Activated naive CD4-positive, alpha-beta T cell treated with anti-CD3 and anti-CD28 coated beads, Interleukin-2, amount 10 ng/mL, durations not matched to agents 7 days and 5 days (primary cell): Measurements from ENCODE around the gene NPAS3.

Source experiments
- CTCF ChIA-PET: fragments of 350-600 bp; sonication (Branson Sonifier 250); formaldehyde crosslinking; loops from one replicate; lab custom pipeline; 2021; ENCODE audit warnings: antibody characterized with exemption; lab: Charles Lee
- DNase-seq: peaks from one replicate; pipeline ENCODE4 v3.0.0-alpha.2; 2020
- H3K27ac Mint-ChIP-seq: one replicate; pipeline ENCODE4 v1.8.0; 2021; ENCODE audit warnings: mild to moderate bottlenecking, moderate library complexity, mixed read lengths
- H3K27me3 Mint-ChIP-seq: one replicate; pipeline ENCODE4 v1.8.0; 2021; ENCODE audit warnings: mild to moderate bottlenecking, mixed read lengths
- H3K36me3 Mint-ChIP-seq: one replicate; pipeline ENCODE4 v1.8.0; 2021; ENCODE audit warnings: mixed read lengths
- H3K4me1 Mint-ChIP-seq: one replicate; pipeline ENCODE4 v1.8.0; 2021; ENCODE audit warnings: mixed read lengths
- H3K4me3 Mint-ChIP-seq: one replicate; pipeline ENCODE4 v1.8.0; 2021; ENCODE audit warnings: mild to moderate bottlenecking, moderate library complexity, mixed read lengths
- H3K9me3 Mint-ChIP-seq: one replicate; pipeline ENCODE4 v1.8.0; 2021; ENCODE audit warnings: mixed read lengths

The NPAS3 gene

DNA sequence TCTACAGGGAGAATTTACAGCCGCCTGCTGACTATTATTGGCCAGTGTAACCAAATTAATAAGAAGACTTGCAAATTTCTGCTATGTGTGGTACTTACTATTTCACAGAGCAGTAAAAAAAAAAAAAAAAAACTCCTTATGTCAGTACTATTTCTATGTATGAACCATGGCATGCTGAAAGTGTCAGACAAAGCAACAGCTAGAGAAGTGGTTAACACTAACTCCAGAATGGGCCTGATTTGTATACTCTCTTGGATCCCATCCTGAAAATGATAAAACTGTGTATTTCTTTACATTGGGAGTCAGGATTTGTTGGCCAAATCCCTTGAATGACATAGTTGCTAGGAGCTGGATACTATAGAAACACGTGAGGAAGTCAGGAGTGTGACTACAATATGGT is 595.4 kb downstream of the NPAS3 start:
- CTCF ChIA-PET: no interaction called here
- no peak overlapping the region for H3K27ac Mint-ChIP-seq
- no peaks in the 10 kb centered on the region for H3K4me1 Mint-ChIP-seq
- no peaks in the 10 kb centered on the region for H3K9me3 Mint-ChIP-seq
- no peaks in the 10 kb centered on the region for H3K36me3 Mint-ChIP-seq
- H3K4me3 Mint-ChIP-seq: no peak overlapping the region
- H3K27me3 Mint-ChIP-seq: no peaks in the 10 kb centered on the region
- no peak for DNase-seq

GRCh38 chr14:33534632-33535031 is 596.0 kb downstream of the NPAS3 start:
- Mint-ChIP-seq H3K27me3 (no peaks in the 10 kb centered on the region), H3K4me3 (no peak overlapping the region), H3K36me3 (no peaks in the 10 kb centered on the region), H3K9me3 (no peaks in the 10 kb centered on the region), H3K4me1 (no peaks in the 10 kb centered on the region), H3K27ac (no peak overlapping the region)
- CTCF ChIA-PET: no interaction called here
- no peak for DNase-seq

DNA sequence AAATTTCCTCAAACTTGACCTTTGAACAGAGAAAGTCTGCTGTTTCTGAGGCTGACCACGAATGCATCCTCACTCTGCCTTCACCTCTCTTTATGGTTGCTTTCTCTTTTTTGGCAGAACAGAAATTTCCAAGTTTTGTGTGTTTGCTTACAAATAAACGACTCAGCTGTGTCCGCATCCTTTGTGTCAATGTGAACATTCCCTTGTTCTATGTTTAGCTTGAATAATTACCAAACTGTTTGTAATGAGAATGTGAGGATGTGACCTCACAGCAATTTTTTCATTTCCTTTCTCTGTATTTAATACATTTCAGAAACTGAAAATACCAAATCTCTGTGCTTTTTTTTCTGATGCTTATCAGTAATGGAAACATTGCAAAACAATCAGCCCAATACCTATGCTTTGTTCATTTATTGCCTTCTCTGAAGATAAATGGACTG is 601.3 kb downstream of the NPAS3 start:
- no peaks in the 10 kb centered on the region for H3K4me1 Mint-ChIP-seq
- H3K9me3 Mint-ChIP-seq: no peaks in the 10 kb centered on the region
- H3K36me3 Mint-ChIP-seq: no peaks in the 10 kb centered on the region
- H3K27ac Mint-ChIP-seq: peak overlapping the region; percentile 49
- H3K4me3 Mint-ChIP-seq: no peak overlapping the region
- no peaks in the 10 kb centered on the region for H3K27me3 Mint-ChIP-seq
- DNase-seq: no peak
- CTCF ChIA-PET: no interaction called here

DNA sequence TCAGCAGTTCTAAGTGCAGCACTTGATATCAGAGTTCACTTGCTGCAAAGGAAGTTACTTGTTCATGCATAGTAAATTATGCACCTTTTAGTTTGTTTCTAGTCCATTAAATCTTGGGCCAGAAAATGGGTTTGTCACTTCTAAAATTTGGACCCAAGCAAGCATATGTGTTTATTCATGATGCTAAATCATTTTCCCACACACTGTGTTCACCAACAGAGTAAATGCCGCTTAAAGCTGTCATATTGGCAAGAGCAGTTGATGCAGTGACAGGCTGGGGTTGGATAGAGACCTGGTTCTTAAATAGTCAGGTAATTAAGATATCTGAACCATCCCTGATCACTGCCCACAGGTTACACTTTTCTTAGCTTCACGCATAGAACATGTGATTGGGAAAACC is 602.5 kb downstream of the NPAS3 start:
- no peak for DNase-seq
- no peak overlapping the region for H3K27ac Mint-ChIP-seq
- H3K27me3 Mint-ChIP-seq: no peaks in the 10 kb centered on the region
- no peaks in the 10 kb centered on the region for H3K36me3 Mint-ChIP-seq
- no peaks in the 10 kb centered on the region for H3K9me3 Mint-ChIP-seq
- H3K4me1 Mint-ChIP-seq: no peaks in the 10 kb centered on the region
- CTCF ChIA-PET: no interaction called here
- H3K4me3 Mint-ChIP-seq: no peak overlapping the region

DNA sequence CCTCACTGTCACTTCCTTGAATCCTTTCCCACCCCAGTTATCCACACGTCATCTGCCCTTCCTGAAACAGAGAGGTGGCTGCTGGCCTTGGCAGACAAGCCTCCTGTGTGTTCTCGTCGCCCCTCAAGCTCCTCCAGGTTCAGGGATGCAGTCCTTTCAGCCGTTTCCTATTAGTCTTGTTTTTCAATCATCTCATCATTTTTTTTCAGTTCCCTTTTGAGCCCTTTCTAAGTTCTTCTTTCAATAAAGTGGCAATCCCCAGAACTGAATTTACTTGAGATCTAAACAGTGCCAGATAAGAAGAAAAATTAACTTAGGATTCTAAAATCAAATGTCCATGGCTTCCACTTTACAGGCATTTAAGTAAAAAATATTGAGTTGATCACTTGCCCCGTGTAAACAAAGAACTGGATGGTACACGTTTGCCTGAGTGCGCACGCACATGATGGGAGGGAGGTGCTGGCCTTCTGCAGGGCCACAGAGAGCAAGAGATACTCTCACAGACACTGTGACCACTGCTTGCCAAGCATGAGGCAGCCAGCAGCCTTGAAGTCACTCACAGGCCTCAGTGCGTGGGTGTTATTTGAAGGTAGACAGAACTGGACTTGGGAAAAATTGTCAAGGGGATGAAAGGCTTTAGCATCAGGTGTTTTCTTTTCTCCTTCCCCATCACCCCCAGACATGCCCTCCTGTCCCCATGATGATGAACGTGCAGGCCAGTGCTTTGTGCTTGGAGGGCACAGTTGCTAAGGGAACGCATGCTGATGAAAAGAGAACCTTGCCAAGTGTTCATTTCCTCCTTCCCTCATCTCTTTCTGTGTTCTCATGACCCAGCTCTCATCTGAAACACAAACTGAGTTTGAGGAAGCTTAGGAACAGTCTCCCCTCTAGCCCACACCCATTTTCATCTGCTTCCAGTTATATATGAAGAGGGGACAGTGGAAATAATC is 603.9 kb downstream of the NPAS3 start:
- Mint-ChIP-seq H3K36me3 (no peaks in the 10 kb centered on the region), H3K9me3 (peaks cover 3% of the 10 kb centered on the region), H3K27me3 (no peaks in the 10 kb centered on the region), H3K4me1 (no peaks in the 10 kb centered on the region), H3K27ac (no peak overlapping the region), H3K4me3 (no peak overlapping the region)
- no peak for DNase-seq
- CTCF ChIA-PET: no interaction called here

DNA sequence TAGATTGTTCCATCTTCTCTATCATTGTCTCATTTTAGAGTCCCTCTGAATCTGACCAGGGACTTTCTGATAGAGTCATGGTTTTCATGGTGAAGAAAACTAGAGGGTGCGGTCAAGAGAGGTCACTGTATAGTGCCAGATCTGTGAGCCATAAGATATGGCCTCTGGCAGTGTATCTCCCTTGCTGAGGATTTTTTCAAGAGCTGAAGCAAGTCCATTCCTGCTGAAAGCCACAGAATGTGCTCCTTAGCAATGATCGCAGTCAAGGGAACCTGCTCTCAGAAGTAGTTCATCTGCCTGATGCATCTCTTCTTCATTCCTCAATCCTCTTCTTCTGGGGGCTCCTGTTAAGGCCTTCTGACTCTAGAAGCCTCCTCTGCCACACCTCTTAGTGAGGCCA is 607.0 kb downstream of the NPAS3 start:
- Mint-ChIP-seq H3K9me3 (peaks cover 3% of the 10 kb centered on the region), H3K27ac (no peak overlapping the region), H3K36me3 (no peaks in the 10 kb centered on the region), H3K4me3 (no peak overlapping the region), H3K4me1 (no peaks in the 10 kb centered on the region), H3K27me3 (no peaks in the 10 kb centered on the region)
- CTCF ChIA-PET: no interaction called here
- DNase-seq: no peak

DNA sequence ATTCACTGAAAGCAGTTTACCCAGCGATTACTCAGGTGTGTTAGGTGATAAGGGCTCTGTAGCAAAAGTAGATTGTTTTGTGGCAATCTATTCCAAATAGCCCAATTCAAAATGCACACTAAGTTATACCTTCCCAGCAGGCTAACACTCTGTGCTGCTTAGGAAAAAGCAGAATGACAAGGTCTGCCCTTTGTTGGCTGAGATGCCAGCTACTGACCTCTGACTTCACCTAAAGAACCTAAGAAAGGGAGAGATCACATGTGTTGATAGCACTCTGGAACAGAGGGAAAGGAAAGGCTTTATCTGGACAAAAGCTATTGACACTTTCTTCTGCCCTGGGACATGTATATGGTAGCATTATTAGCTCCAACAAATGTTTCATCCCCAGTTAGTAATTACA is 609.9 kb downstream of the NPAS3 start:
- Mint-ChIP-seq H3K4me3 (no peak overlapping the region), H3K27ac (no peak overlapping the region), H3K9me3 (peaks cover 3% of the 10 kb centered on the region), H3K27me3 (no peaks in the 10 kb centered on the region), H3K4me1 (no peaks in the 10 kb centered on the region), H3K36me3 (no peaks in the 10 kb centered on the region)
- DNase-seq: no peak
- CTCF ChIA-PET: no interaction called here

DNA sequence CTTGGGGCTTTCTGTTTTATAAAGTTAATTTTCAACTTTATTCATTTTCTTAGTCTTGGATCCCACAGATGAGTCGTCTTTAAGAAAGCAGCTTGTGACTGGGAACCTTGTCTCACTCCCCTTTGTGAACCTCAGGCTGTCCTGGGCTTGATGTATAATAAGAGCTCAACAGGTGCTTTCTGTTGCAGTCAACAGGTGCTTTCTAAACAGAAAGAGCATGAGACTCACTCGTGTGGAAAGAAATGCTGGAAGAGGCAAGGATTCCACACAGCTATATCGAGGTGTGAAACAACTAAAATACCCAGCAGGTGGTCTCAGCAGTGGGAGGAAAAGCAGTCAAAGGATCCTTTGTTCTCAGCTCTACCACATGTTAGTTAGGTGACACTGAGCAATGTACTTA is 613.3 kb downstream of the NPAS3 start:
- CTCF ChIA-PET: no interaction called here
- no peak for DNase-seq

GRCh38 chr14:33553706-33554278 is 615.1 kb downstream of the NPAS3 start:
- no peak for DNase-seq
- no peak overlapping the region for H3K4me3 Mint-ChIP-seq
- no peak overlapping the region for H3K27ac Mint-ChIP-seq
- H3K4me1 Mint-ChIP-seq: no peaks in the 10 kb centered on the region
- H3K36me3 Mint-ChIP-seq: no peaks in the 10 kb centered on the region
- no peaks in the 10 kb centered on the region for H3K27me3 Mint-ChIP-seq
- CTCF ChIA-PET: no interaction called here
- H3K9me3 Mint-ChIP-seq: no peaks in the 10 kb centered on the region

More for the DNA sequence above, 613.3 kb downstream of the NPAS3 start:
- no peaks in the 10 kb centered on the region for H3K9me3 Mint-ChIP-seq
- no peaks in the 10 kb centered on the region for H3K36me3 Mint-ChIP-seq
- no peaks in the 10 kb centered on the region for H3K27me3 Mint-ChIP-seq
- H3K27ac Mint-ChIP-seq: no peak overlapping the region
- no peak overlapping the region for H3K4me3 Mint-ChIP-seq
- H3K4me1 Mint-ChIP-seq: no peaks in the 10 kb centered on the region

GRCh38 chr14:33554988-33555387 is 616.3 kb downstream of the NPAS3 start:
- no peak overlapping the region for H3K27ac Mint-ChIP-seq
- no peak for DNase-seq
- H3K36me3 Mint-ChIP-seq: no peaks in the 10 kb centered on the region
- H3K9me3 Mint-ChIP-seq: no peaks in the 10 kb centered on the region
- no peaks in the 10 kb centered on the region for H3K4me1 Mint-ChIP-seq
- no peak overlapping the region for H3K4me3 Mint-ChIP-seq
- no peaks in the 10 kb centered on the region for H3K27me3 Mint-ChIP-seq
- CTCF ChIA-PET: no interaction called here

GRCh38 chr14:33555710-33556350 is 617.2 kb downstream of the NPAS3 start:
- no peak for DNase-seq
- no peaks in the 10 kb centered on the region for H3K4me1 Mint-ChIP-seq
- CTCF ChIA-PET: no interaction called here
- H3K4me3 Mint-ChIP-seq: no peak overlapping the region
- H3K27ac Mint-ChIP-seq: no peak overlapping the region
- H3K27me3 Mint-ChIP-seq: no peaks in the 10 kb centered on the region
- no peaks in the 10 kb centered on the region for H3K9me3 Mint-ChIP-seq
- no peaks in the 10 kb centered on the region for H3K36me3 Mint-ChIP-seq

- CTCF ChIA-PET: no interaction called here
- no peaks in the 10 kb centered on the region for H3K36me3 Mint-ChIP-seq
- DNase-seq: no peak
- no peak overlapping the region for H3K27ac Mint-ChIP-seq
- no peak overlapping the region for H3K4me3 Mint-ChIP-seq
- H3K9me3 Mint-ChIP-seq: no peaks in the 10 kb centered on the region
- no peaks in the 10 kb centered on the region for H3K27me3 Mint-ChIP-seq
- H3K4me1 Mint-ChIP-seq: no peaks in the 10 kb centered on the region
Measured at GRCh38 chr14:33556382-33557121, 617.9 kb downstream of the NPAS3 start.

DNA sequence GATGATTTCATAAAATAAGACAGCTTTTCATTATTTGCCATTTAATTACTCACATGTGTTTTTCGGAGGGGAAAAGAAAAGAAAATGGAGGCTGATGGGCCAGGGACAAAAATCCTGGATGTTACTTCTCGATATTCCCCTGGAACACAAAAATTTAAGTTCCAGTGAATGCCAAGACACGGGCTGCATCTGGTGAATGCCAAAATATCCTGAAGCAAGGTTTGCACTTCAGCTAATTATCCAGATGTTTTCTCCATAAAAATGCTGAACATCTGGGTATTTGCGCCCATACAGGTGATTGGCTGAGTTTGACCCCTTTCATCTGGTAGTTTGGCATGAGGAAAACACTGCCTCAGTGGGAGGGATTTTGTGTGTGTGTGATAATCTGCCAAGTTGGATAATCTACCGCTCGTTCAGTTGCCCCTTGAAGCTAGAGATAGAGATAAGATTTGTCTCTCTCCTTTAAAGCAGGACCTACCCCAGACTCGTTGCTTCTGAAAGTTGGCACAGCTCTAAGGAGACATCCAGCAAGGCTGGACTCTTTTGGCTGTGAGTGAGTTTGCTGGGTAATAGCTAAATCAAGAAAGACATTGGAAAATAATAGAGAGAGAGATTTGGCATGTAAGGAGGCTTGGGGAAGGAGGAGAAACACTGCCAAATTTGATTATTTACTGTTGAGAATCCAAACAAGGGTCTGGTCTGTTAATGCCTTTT is 622.2 kb downstream of the NPAS3 start:
- Mint-ChIP-seq H3K4me1 (no peaks in the 10 kb centered on the region), H3K27me3 (no peaks in the 10 kb centered on the region), H3K9me3 (no peaks in the 10 kb centered on the region), H3K4me3 (no peak overlapping the region), H3K27ac (no peak overlapping the region), H3K36me3 (no peaks in the 10 kb centered on the region)
- CTCF ChIA-PET: no interaction called here
- DNase-seq: no peak
